ENCODE results near the gene ABCC8.

Gene ABCC8

GRCh38 chr11:17408026-17408425 is 68.6 kb downstream of the ABCC8 start:
- in situ Hi-C loops (cut with MboI; ENCODE audit: low sequenced_read_pairs), result no loop called here

- in situ Hi-C loops (cut with MboI; ENCODE audit: low sequenced_read_pairs), result no loop called here
Measured at GRCh38 chr11:17407575-17407974, 69.1 kb downstream of the ABCC8 start.

GRCh38 chr11:17406818-17407149 is 69.9 kb downstream of the ABCC8 start:
- in situ Hi-C loops (cut with MboI; ENCODE audit: low sequenced_read_pairs), result no loop called here

- in situ Hi-C loops (cut with MboI; ENCODE audit: low sequenced_read_pairs), result no loop called here
Measured at GRCh38 chr11:17406082-17406817, 70.4 kb downstream of the ABCC8 start.

GRCh38 chr11:17405232-17406005 is 71.2 kb downstream of the ABCC8 start:
- in situ Hi-C loops (cut with MboI; ENCODE audit: low sequenced_read_pairs), result no loop called here

- in situ Hi-C loops (cut with MboI; ENCODE audit: low sequenced_read_pairs), result no loop called here
Measured at GRCh38 chr11:17403980-17404759, 72.5 kb downstream of the ABCC8 start.

GRCh38 chr11:17402486-17402885 is 74.2 kb downstream of the ABCC8 start:
- in situ Hi-C loops (cut with MboI; ENCODE audit: low sequenced_read_pairs), result no loop called here

GRCh38 chr11:17401841-17402240 is 74.8 kb downstream of the ABCC8 start:
- in situ Hi-C loops (cut with MboI; ENCODE audit: low sequenced_read_pairs), result no loop called here

GRCh38 chr11:17401316-17401715 is 75.3 kb downstream of the ABCC8 start:
- in situ Hi-C loops (cut with MboI; ENCODE audit: low sequenced_read_pairs), result no loop called here

GRCh38 chr11:17400048-17400775 is 76.4 kb downstream of the ABCC8 start:
- in situ Hi-C loops (cut with MboI; ENCODE audit: low sequenced_read_pairs), result no loop called here

- in situ Hi-C loops (cut with MboI; ENCODE audit: low sequenced_read_pairs), result loop anchor here (25.0 kb wide), 1 partner anchor 113 kb away; no protein-coding TSS in a partner anchor
Measured at GRCh38 chr11:17399236-17399635, 77.4 kb downstream of the ABCC8 start.

- in situ Hi-C loops (cut with MboI; ENCODE audit: low sequenced_read_pairs), result loop anchor here (25.0 kb wide), 1 partner anchor 115 kb away; no protein-coding TSS in a partner anchor
Measured at GRCh38 chr11:17397311-17398002, 79.2 kb downstream of the ABCC8 start.

GRCh38 chr11:17396598-17397310 is 79.9 kb downstream of the ABCC8 start:
- in situ Hi-C loops (cut with MboI; ENCODE audit: low sequenced_read_pairs), result loop anchor here (25.0 kb wide), 1 partner anchor 116 kb away; no protein-coding TSS in a partner anchor

GRCh38 chr11:17395978-17396377 is 80.7 kb downstream of the ABCC8 start:
- in situ Hi-C loops (cut with MboI; ENCODE audit: low sequenced_read_pairs), result loop anchor here (25.0 kb wide), 1 partner anchor 116 kb away; no protein-coding TSS in a partner anchor

- in situ Hi-C loops (cut with MboI; ENCODE audit: low sequenced_read_pairs), result loop anchor here (25.0 kb wide), 1 partner anchor 117 kb away; no protein-coding TSS in a partner anchor
Measured at GRCh38 chr11:17395554-17395961, 81.1 kb downstream of the ABCC8 start.

GRCh38 chr11:17394743-17395390 is 81.8 kb downstream of the ABCC8 start:
- in situ Hi-C loops (cut with MboI; ENCODE audit: low sequenced_read_pairs), result loop anchor here (25.0 kb wide), 1 partner anchor 117 kb away; no protein-coding TSS in a partner anchor

- in situ Hi-C loops (cut with MboI; ENCODE audit: low sequenced_read_pairs), result loop anchor here (25.0 kb wide), 1 partner anchor 119 kb away; no protein-coding TSS in a partner anchor
Measured at GRCh38 chr11:17393472-17393871, 83.2 kb downstream of the ABCC8 start.

- in situ Hi-C loops (cut with MboI; ENCODE audit: low sequenced_read_pairs), result loop anchor here (25.0 kb wide), 1 partner anchor 119 kb away; no protein-coding TSS in a partner anchor
Measured at GRCh38 chr11:17392872-17393271, 83.8 kb downstream of the ABCC8 start.

All from HL-60/S4 treated with retinoic acid at 250 ng/mL for 4 days and 3 days (cell line).